Duodenal mucosa (tissue), 2 donors: Measurements from ENCODE around the gene SAMD4A.

Experiments used
- H3K27ac ChIP-seq: one replicate; pipeline ENCODE4 v1.7.0; 2013; ENCODE audit warnings: low read depth, low read length
- H3K27me3 ChIP-seq, 2 donors: one replicate each; pipeline ENCODE4 v1.7.0; 2013; ENCODE audit warnings: low read length in 2 of 2, control low read depth in 1 of 2; ENCODE audit not compliant: insufficient read depth in 2 of 2, control insufficient read depth in 1 of 2
- H3K36me3 ChIP-seq, 2 donors: one replicate each; pipeline ENCODE4 v1.7.0; 2013; ENCODE audit warnings: low read length in 2 of 2, control low read depth in 1 of 2; ENCODE audit not compliant: insufficient read depth in 2 of 2, control insufficient read depth in 1 of 2
- H3K4me1 ChIP-seq, 2 donors: one replicate each; pipeline ENCODE4 v1.7.0; 2013; ENCODE audit warnings: low read length in 2 of 2, control low read depth in 1 of 2; ENCODE audit not compliant: insufficient read depth in 2 of 2, control insufficient read depth in 1 of 2
- H3K4me3 ChIP-seq, 2 donors: one replicate each; pipeline ENCODE4 v1.7.0; 2013; ENCODE audit warnings: low read length in 2 of 2, low read depth in 1 of 2
- H3K9ac ChIP-seq, 2 donors: one replicate each; pipeline ENCODE4 v1.7.0; 2013; ENCODE audit warnings: low read length in 2 of 2, low read depth in 1 of 2
- H3K9me3 ChIP-seq, 2 donors: one replicate each; pipeline ENCODE4 v1.7.0; 2013; ENCODE audit warnings: low read length in 2 of 2, control low read depth in 1 of 2; ENCODE audit not compliant: control insufficient read depth in 1 of 2

The SAMD4A gene

DNA sequence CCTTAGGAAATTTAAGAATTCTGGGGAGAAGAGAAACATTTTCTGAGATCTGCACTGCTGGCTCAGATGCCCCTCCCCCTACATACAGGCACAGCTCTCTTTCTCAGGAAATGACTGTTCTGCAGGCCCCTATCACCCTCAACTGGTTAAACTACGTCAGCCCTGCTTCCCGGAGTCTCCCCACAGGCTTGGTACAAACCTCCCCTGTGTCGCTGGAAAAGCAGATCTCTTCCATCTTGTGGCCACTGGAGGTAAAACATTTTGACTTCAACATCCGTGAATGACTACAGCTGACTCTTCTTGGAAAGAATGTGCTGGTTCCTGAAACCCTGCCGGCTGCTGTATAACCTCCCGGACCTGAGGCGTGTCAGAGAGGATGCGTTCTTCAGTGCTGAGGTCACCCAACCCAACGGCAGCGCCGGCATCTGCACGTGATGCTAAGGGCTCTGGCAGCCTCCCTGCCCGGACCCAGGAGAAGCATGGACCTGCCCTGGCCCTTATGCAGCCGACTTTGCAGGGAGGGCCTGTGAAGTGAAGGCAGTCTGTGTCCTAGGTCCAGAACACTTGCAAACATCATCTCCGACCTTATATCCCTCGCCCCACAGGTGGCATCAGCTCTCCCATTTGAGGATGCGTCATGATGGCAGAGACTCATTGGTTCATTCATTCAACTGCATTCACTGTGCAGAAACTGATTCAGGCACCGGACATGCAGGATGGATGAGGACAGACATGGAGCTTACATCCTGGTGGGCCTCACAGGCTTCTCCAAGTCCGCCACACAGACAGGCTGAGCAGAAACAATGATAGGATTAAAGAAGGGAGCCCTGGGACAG, 206.5 kb downstream of the SAMD4A start:
- peak overlapping the region in 1 of 2 donors; percentile 12 for H3K4me3 ChIP-seq
- H3K4me1 ChIP-seq = peaks cover 18 to 19% of the 10 kb centered on the region in 2 donors
- H3K27me3 ChIP-seq = no peaks in the 10 kb centered on the region
- peaks cover 0 to 2% of the 10 kb centered on the region in 2 donors for H3K36me3 ChIP-seq
- peak overlapping the region; percentile 54 for H3K27ac ChIP-seq
- H3K9ac ChIP-seq = peak overlapping the region in 1 of 2 donors; percentile 46
- no peaks in the 10 kb centered on the region for H3K9me3 ChIP-seq

DNA sequence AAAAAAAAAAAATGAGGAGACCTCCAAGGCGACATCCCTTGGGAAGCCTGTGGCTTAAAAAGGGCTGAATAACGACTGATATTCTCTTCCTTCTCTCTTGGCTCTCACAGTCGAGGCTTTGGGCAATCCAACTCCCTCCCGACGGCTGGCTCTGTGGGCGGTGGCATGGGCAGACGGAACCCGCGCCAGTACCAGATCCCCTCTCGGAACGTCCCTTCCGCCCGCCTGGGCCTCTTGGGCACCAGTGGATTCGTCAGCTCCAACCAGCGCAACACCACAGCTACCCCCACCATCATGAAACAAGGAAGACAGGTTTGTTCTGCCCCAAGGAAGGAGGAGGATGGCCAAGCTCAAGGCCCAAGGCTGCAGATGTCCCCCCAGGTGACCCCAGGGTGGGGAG, 207.9 kb downstream of the SAMD4A start:
- H3K4me1 ChIP-seq = peaks cover 18 to 19% of the 10 kb centered on the region in 2 donors

DNA sequence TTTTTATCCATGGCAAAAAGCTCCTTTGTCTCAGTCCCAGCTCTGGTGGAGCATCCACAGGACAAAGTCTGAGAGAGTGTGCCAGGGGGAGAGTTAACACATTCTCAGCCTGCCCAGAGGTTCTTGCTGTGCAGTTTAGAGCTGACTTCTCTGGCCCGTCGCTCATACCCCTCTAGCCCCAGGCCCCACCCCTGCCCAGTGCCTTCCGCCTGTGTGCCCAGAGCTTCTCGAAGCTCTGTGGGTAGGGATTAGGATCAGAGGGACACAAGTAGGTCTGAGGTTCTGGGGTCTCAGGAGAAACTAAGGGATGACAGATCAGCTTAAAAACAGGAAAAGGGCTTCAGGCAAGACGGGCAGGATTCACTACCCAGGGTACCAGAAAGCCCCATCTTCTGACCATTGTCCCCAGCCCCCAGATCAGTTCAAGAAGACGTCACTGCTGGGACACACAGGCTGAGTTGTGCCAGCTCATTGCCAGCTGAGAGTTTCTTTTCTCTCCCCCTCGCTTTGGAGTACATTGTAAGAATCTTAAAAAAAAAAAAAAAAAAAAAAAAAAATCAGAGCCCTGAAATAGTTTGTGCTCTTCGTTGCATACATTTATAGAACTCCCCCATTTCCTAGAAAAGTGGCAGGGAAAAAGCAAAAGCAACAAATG, 208.7 kb downstream of the SAMD4A start:
- Histone ChIP-seq H3K27ac (no peak overlapping the region), H3K4me3 (no peak overlapping the region), H3K9ac (no peak overlapping the region), H3K27me3 (no peaks in the 10 kb centered on the region), H3K9me3 (no peaks in the 10 kb centered on the region), H3K4me1 (peaks cover 18 to 19% of the 10 kb centered on the region in 2 donors), H3K36me3 (peaks cover 0 to 3% of the 10 kb centered on the region in 2 donors)

More for the DNA sequence above, 207.9 kb downstream of the SAMD4A start:
- no peaks in the 10 kb centered on the region for H3K9me3 ChIP-seq
- H3K27ac ChIP-seq = no peak overlapping the region
- H3K36me3 ChIP-seq = peaks cover 0 to 3% of the 10 kb centered on the region in 2 donors
- no peak overlapping the region for H3K4me3 ChIP-seq
- H3K9ac ChIP-seq = no peak overlapping the region
- no peaks in the 10 kb centered on the region for H3K27me3 ChIP-seq

DNA sequence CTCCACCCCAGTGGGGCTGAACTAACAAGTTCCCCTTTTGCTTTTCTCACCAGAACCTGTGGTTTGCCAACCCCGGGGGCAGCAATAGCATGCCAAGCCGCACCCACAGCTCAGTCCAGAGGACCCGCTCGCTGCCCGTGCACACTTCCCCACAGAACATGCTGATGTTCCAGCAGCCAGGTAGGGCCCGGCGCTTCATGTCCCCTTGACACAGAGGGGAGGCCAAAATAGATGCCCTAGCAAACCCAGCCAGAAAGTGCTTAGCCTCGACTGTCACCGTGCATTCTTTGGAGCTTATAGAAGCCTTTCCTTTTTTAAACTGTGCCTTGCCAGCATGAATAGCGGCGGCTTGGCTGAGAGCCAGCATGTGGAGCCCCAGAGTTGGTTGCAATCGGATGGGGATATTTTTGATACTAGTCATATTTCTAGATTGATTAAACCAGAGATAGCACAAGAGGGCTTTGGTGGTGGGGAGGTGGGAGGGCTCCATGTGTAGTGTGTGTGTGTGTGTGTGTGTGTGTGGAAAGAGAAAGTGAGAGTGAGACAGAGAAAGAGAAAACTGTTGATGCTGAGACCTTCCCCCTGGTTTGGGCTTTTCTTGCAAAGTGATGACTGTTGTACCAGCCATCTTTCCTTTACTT, 209.6 kb downstream of the SAMD4A start:
- Histone ChIP-seq H3K27me3 (no peaks in the 10 kb centered on the region), H3K9ac (no peak overlapping the region), H3K9me3 (no peaks in the 10 kb centered on the region), H3K4me3 (no peak overlapping the region), H3K27ac (no peak overlapping the region), H3K4me1 (peaks cover 18 to 19% of the 10 kb centered on the region in 2 donors), H3K36me3 (peaks cover 0 to 3% of the 10 kb centered on the region in 2 donors)

DNA sequence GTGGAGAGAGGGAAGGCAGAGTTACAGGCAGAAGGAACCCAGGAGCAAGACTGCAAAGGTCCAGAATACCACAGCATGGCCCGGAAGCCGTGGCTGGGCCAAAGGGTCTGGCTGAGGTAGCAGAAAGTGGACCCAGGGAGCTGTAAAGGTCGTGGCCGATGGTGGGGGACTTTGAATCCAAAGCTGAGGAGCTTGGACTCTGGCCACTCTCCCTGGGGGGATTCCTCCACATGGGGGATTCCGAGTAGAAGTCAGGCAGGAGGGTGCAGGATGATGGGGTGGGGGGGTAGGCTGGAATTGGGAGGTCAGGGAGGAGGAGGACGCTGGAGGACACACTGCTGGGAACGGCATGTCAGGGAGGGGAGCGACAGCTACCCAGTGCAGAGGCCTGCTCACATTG, 210.5 kb downstream of the SAMD4A start:
- no peaks in the 10 kb centered on the region for H3K9me3 ChIP-seq
- peaks cover 0 to 3% of the 10 kb centered on the region in 2 donors for H3K36me3 ChIP-seq
- H3K4me1 ChIP-seq = peaks cover 18 to 19% of the 10 kb centered on the region in 2 donors
- H3K9ac ChIP-seq = no peak overlapping the region
- H3K27ac ChIP-seq = no peak overlapping the region
- H3K27me3 ChIP-seq = no peaks in the 10 kb centered on the region
- H3K4me3 ChIP-seq = no peak overlapping the region

DNA sequence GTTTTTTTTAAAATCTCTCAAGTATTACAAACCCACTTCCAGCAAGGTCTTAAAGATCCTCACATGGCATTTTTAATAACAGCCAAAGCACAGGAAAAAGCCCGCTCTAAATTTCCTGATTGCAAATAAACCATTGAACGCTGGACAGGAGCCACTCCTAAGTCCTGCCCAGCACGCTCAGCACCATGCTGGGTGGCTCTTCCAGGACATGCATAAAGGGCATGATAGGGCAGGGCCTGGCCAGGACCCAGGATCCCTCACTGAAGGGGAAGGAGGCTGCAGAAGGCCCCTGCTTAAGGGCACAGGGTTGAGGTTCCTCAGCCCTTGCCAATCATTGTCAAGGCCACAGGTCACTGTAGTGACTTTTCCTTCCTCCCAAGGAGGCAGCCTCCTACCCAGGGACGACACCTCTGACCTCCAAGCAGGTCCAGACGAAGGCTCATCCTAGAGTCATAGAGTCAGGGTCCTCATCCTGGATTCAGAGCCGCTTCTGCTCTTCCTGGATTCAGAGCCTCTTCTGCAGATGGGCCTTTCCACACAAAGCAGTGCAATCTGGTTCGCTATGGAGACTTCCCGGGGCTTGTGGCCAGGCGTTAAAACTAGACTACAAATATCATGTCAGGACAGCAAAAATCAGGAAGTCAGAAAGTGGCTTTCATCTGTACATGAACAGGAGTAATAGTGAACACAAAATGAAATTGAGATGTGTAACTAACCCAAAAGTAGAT, 211.9 kb downstream of the SAMD4A start:
- no peaks in the 10 kb centered on the region for H3K27me3 ChIP-seq
- H3K36me3 ChIP-seq = peaks cover 0 to 3% of the 10 kb centered on the region in 2 donors
- H3K4me3 ChIP-seq = no peak overlapping the region
- H3K27ac ChIP-seq = no peak overlapping the region
- H3K9ac ChIP-seq = no peak overlapping the region
- H3K4me1 ChIP-seq = peaks cover 16% of the 10 kb centered on the region in 2 donors
- H3K9me3 ChIP-seq = no peaks in the 10 kb centered on the region

DNA sequence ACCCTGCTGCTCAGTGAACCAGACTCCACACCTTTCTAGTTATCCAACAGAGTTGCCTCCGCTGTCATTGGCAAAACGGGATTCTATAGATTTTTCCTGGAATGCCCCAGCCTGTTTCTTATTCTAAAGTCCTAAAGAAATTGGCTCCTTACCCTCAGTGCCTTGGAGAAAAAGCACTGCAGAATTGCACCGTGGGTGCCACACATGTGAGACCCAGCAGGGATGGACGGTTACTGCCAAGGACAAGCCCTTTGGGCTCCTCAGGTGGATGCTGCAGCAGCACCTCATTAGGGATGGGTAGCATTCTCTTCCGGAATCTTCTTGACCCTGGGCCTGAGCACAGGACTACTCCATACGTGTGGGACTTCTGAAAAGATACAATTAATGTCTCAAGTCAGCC, 214.2 kb downstream of the SAMD4A start:
- H3K36me3 ChIP-seq = peaks cover 0 to 3% of the 10 kb centered on the region in 2 donors
- H3K4me1 ChIP-seq = peaks cover 21 to 23% of the 10 kb centered on the region in 2 donors
- H3K27ac ChIP-seq = no peak overlapping the region
- H3K27me3 ChIP-seq = no peaks in the 10 kb centered on the region
- H3K9me3 ChIP-seq = no peaks in the 10 kb centered on the region
- H3K9ac ChIP-seq = no peak overlapping the region
- no peak overlapping the region for H3K4me3 ChIP-seq

DNA sequence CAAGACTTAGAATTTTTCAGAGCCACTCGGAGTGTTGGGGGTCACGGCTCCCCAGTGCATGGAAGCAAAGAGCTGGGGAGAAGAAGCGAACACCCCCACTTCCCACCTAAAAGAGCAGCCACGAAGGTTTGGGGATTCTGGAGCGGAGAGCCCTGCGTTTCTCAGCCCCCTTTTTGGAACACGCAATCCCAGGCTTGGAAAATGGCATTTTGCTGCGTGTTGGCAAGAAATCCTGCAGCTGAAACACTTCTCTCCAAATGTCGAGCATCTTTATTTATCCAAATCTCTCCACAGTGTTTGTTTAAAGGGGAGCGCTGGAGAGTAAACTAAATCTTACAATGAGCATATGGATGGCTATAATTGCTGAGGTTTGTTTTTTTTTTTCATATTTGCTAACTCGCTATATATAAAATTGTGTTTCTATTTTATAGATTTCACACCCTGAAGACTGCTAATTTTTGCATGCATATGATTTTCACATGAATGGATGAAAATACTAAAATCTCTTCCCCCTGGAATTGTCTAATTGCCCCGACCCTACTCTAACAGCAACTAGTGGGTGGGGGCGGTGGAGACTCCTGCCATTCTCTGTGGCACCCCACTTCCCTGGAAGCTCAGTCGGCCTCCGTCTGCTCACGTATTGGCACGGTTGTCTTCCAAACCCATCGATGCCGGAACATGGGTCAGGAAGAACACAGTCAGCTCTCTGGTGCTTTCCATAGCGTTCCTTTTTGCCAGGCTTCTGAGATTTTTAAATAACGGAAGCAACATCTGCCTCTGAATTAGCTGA, 215.2 kb downstream of the SAMD4A start:
- Histone ChIP-seq H3K9me3 (no peaks in the 10 kb centered on the region), H3K9ac (no peak overlapping the region), H3K4me1 (peaks cover 14 to 15% of the 10 kb centered on the region in 2 donors), H3K4me3 (no peak overlapping the region), H3K27ac (no peak overlapping the region), H3K36me3 (peaks cover 0 to 3% of the 10 kb centered on the region in 2 donors), H3K27me3 (no peaks in the 10 kb centered on the region)
